HG03521 (cell line): ENCODE results near the gene NPPC.
"Not testable (repeated sequence)": the region's sequence is repeated elsewhere in the genome, so short reads cannot be mapped to it uniquely, and the experiment has no call there.

Experiments used
- ATAC-seq: cut with Tn5 transposase; IDR thresholded peaks from one replicate; pipeline ENCODE4 v1.9.1; 2021; ENCODE audit warnings: mild to moderate bottlenecking, moderate library complexity; ENCODE audit not compliant: unreplicated experiment

NPPC gene

GRCh38 chr2:231922311-231923009, 3.7 kb downstream of the NPPC start:
- no peak for ATAC-seq

- ATAC-seq: no peak
These were observed 5.4 kb downstream of the NPPC start for GRCh38 chr2:231920795-231921194.

GRCh38 chr2:231920366-231920765, 5.8 kb downstream of the NPPC start:
- ATAC-seq: no peak

GRCh38 chr2:231919341-231920035, 6.7 kb downstream of the NPPC start:
- no peak for ATAC-seq

- ATAC-seq: no peak
These were observed 7.5 kb downstream of the NPPC start for GRCh38 chr2:231918501-231919330.

GRCh38 chr2:231917280-231918066, 8.7 kb downstream of the NPPC start:
- ATAC-seq: no peak

- no peak for ATAC-seq
These were observed 12.0 kb downstream of the NPPC start for GRCh38 chr2:231914077-231914690.

GRCh38 chr2:231911381-231911780, 14.8 kb downstream of the NPPC start:
- ATAC-seq: no peak

GRCh38 chr2:231910771-231911170, 15.4 kb downstream of the NPPC start:
- ATAC-seq: no peak

- ATAC-seq: not testable (repeated sequence)
These were observed 16.0 kb downstream of the NPPC start for GRCh38 chr2:231910161-231910560.

- no peak for ATAC-seq
These were observed 16.6 kb downstream of the NPPC start for GRCh38 chr2:231909631-231910030.

GRCh38 chr2:231908584-231908983, 17.6 kb downstream of the NPPC start:
- no peak for ATAC-seq

- no peak for ATAC-seq
These were observed 18.4 kb downstream of the NPPC start for GRCh38 chr2:231907765-231908164.

- no peak for ATAC-seq
These were observed 21.2 kb downstream of the NPPC start for GRCh38 chr2:231905026-231905425.

GRCh38 chr2:231904161-231904611, 22.0 kb downstream of the NPPC start:
- ATAC-seq: no peak

- no peak for ATAC-seq
These were observed 23.6 kb downstream of the NPPC start for GRCh38 chr2:231902598-231902997.

GRCh38 chr2:231900972-231901371, 25.2 kb downstream of the NPPC start:
- ATAC-seq: no peak

- peak; percentile 51 for ATAC-seq
These were observed 25.7 kb downstream of the NPPC start for GRCh38 chr2:231900486-231900942.

- no peak for ATAC-seq
These were observed 31.4 kb downstream of the NPPC start for GRCh38 chr2:231894566-231895380.
